COLO668 (cell line): ENCODE results near the gene VPS54.

Source experiments
- DNase-seq: peaks from one replicate; lab custom pipeline; 2025; ENCODE audit not compliant: unreplicated experiment; lab: John Stamatoyannopoulos, UW

VPS54 gene

DNA sequence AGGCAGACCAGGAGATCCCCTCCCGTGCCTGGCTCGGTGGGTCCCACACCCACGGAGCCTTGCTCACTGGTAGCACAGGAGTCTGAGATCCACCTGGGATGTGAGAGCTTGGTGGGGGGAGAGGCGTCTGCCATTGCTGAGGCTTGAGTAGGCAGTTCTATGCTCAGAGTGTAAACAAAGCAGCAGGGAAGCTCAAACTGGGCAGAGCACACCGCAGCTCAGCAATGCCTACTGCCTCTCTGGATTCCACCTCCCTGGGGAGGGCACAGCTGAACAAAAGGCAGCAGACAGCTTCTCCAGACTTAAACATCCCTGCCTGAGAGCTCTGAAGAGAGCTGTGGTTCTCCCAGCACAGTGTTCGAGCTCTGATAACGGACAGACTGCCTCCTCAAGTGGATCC is 92.4 kb downstream of the VPS54 start:
- DNase-seq, result no peak

DNA sequence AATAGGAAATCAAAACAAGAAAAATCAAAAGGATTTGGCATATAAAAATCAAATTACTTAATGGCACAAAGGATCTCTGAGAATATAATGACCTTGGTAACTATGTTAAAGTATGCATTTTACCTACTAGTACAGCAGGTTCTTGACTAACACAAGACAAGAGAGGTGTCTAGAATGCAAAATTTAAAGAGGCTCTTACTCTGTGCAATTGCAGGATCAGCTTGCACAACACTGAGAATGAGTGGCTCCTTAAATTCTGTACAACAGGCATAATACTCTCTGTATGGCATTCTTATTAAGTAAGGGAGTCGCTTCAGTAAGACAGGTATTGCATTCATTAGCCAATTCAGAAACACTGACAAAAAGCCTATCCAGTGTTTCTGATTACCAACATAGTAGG is 104.9 kb downstream of the VPS54 start:
- no peak for DNase-seq

DNA sequence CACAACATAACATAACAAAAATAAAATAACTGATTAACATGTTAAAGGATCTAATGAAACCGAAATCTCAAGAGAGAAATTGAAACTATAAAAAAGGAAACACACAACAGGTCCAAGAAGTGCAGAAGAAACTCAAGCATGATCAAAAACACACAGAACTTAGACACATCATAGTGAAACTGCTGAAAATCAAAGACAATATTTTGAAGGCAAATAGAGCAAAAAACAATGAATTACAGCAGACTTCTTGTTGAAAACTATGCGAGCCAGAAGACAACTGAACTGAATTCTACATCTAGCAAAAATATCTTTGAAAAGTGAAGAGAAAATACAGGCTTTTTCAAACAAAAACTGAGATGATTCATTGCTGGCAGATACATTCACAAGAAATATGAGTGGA is 116.2 kb downstream of the VPS54 start:
- DNase-seq, result no peak

DNA sequence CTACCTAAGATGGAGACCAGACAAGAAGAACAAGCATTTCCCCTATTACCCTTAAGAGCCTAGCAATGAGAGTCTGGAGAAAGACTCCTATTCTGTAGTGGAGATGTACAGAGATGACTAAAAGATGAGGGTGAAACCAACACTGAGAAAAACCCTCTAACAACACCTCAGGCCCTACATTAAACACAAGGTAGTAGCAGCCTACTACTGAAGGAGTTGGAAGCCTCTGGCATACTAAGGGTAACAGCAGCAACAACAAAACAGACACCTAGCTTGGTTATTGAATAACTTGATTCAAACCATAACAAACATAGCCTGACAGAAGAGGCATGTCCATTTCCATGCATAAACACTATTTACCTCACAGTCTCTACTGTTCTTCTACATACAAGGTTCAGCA is 117.1 kb downstream of the VPS54 start:
- no peak for DNase-seq

GRCh38 chr2:63899639-63900038 is 119.6 kb downstream of the VPS54 start:
- no peak for DNase-seq

- DNase-seq, result no peak
These were observed 120.4 kb downstream of the VPS54 start for GRCh38 chr2:63898839-63899238.

DNA sequence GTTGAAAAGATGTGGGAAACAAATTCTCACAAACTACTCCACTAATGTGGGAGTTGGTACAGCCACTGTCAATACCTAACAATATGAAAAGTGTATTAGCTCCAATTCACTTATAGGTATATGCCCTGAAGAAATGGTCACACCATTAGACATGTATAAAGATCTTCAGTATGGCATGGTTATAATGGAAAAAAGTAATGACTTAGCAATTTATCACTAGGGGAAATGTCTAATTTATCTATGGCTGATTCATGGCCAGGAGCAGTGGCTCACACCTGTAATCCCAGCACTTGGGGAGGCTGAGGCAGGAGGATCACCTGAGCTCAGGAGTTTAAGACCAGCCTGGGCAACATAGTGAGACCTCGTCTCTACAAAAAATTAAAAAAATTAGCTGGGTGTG is 125.1 kb downstream of the VPS54 start:
- DNase-seq, result no peak

DNA sequence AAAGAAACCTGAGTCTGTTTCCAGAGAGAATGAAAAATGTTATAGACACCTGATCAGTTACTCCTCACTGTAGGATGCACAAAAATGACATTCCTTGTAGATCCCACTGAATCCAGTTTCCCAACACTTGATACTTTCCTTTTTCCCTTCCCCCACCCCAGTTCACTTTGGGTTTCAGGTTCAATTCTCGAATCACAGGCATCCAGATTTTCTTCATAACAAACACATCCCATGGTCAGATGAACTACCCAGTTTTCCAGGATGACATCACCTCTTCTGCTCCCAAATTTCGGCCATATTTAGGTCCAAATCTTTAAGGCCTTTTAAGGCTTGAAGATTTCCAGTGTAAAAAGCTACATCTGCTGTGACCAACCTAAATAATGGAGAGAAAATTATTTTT is 126.1 kb downstream of the VPS54 start:
- DNase-seq, result no peak

- no peak for DNase-seq
These were observed 127.7 kb downstream of the VPS54 start for GRCh38 chr2:63891488-63892030.

- no peak for DNase-seq
These were observed 128.6 kb downstream of the VPS54 start for GRCh38 chr2:63890678-63891077.

DNA sequence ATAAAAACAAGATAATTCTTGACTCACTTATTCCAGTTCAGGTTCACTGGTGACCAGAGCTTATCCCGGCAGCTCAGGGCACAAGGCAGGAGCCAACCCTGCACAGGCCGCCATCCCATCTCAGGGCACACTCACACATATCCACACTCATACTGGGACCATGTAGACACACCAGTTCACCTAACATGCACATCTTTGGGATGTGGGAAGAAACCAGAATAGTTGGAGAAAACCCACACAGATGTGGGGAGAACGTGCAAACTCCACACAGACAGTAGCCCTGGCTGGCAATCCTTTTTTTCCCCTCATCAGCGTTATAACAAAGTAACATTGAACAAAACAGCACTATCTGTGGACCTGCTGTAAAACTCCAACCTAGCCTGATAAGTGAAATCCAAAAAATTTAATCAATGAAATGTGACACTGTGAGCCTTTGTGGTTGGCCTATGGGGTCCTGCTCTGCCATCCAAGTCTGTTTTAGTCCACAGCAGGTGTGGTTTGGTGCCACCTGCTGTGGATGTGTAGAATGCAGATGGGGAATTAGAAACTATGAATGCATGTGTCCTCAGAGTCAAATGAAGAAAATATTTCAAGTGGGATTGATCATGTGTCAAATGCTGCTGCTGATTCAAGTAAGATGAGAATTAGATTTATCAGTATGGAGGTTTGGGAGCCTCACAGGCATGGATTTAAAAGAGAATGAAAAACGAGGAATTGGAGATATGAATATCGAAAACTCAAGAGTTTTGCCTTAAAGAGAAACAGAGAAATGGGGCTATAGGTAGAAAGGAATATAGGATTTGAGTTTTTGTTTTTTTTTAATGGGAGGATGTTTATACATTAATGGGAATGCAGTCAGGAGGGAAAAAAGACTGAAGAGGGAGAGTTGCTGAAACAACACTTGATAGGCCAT is 130.5 kb downstream of the VPS54 start:
- peak; percentile 52 for DNase-seq

DNA sequence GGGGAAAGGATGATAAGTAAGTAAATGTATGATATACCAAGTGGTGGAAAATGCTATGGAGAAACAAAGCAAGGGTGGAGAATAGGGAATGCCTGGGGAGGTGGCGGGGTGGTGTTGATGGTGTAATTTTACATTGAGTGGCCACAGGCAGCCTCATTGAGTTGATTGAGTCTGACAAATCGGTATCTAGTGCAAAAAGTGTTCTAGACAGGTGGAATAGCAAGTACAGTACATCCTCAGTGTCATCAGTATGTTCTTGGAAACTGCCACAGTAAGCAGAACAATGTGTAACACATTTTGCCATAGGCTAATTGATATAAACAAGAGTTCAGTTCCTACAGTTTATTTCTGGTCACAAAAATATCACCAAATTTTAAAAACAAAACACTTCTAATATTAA is 131.2 kb downstream of the VPS54 start:
- DNase-seq, result no peak

GRCh38 chr2:63886445-63886844 is 132.8 kb downstream of the VPS54 start:
- DNase-seq, result no peak

DNA sequence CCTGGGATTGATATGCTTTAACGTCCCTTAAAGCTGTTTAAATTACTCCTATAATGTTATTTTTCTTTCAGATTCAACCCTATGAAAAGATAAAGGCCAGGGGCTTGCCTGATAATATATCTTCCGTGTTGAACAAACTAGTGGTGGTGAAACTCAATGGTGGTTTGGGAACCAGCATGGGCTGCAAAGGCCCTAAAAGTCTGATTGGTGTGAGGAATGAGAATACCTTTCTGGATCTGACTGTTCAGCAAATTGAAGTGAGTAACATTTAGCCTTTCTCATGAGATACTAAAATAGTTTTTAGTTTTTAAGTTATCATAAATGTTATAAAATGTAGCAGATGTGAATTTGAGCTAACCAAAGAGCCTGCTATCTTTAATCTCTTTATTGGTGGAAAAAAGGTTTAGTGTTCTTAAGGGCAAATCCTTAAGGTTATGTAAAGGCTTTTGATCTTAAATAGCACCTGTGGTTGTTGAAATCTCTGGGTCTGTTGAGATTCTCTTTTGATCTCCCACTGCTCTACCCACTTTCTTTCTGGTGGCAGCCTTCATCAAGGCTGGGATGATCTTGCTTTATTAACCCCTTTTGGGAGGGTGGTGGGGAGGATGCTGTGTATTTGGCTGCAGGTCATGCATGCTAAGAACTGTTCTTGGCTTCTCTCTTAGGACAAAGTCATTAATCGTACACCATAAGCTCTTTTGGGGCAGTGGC is 136.7 kb downstream of the VPS54 start:
- no peak for DNase-seq

DNA sequence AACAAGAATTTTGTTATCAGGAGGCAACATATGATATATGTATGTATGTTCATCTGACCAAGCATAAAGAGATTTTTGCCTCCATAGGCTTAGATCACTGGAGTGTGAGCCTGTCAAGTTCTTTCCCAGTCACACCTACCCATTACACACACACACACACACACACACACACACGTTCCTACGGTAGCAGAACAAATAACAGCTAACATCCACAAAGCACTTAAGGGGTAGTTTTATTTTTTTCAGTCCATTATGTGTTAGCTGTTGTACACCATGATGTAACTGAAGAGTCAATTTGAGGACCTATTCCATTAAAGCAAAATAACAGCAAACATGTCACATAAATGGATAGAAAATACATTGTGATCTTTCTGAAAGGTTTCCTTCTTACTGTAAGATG is 138.0 kb downstream of the VPS54 start:
- DNase-seq, result peak; percentile 8

DNA sequence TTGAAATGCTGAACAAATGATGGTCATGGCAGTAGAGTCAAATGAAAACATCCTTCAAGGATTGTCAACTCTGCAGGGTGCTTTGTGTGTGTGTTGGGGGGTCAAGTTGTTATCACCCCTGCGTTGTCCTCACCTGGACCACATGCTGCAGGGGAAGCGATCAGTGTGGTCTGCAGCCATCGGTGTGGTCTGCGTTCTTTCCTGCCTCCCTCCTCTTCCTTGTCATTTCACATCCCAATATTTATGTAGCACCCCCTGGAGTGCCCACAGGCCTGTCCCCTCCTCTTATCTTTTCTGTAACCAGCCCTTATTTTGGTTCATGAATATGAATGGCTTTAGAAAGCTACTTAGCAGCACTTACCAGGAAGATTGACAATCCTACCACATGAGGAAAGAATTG is 138.6 kb downstream of the VPS54 start:
- DNase-seq, result no peak

- no peak for DNase-seq
These were observed 139.3 kb downstream of the VPS54 start for GRCh38 chr2:63879876-63880433.

- DNase-seq, result no peak
These were observed 140.7 kb downstream of the VPS54 start for GRCh38 chr2:63878486-63878885.

- no peak for DNase-seq
These were observed 142.9 kb downstream of the VPS54 start for GRCh38 chr2:63876311-63876710.

- DNase-seq, result no peak
These were observed 143.5 kb downstream of the VPS54 start for GRCh38 chr2:63875559-63876245.

DNA sequence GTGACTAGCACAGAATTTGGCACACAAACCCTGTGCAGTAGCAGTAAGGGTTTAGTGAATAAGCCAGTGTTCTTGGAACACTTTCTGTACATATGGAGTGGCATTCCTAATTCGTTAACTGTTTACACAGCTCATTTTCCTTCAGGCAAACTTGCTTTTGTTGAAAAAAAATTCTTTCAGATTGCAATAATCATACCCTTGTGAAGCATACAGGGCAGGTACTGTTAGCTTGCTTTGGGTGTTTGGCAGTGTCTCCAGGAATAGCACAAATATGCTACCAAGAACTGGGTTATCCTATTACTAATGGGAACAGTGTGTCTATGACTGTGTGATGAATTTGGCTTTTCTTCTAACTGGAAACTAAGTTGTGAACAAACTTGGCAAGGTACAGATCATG is 144.1 kb downstream of the VPS54 start:
- no peak for DNase-seq
